Measurements from ENCODE around the gene CTNNA2.

Gene CTNNA2

GRCh38 chr2:80473069-80473468, 960.2 kb downstream of the CTNNA2 start:
- no peak for DNase-seq (ENCODE audit: extremely low read depth, low read depth)
- no peak for TF ChIP-seq CTCF (IDR thresholded peaks at IDR 0.05; ENCODE audit: low read depth, low read length)

- DNase-seq (ENCODE audit: extremely low read depth, low read depth): no peak
- TF ChIP-seq CTCF (IDR thresholded peaks at IDR 0.05; ENCODE audit: low read depth, low read length): no peak
Measured at GRCh38 chr2:80473796-80474195, 960.9 kb downstream of the CTNNA2 start.

GRCh38 chr2:80475970-80476369, 963.1 kb downstream of the CTNNA2 start:
- DNase-seq (ENCODE audit: extremely low read depth, low read depth): no peak
- TF ChIP-seq CTCF (IDR thresholded peaks at IDR 0.05; ENCODE audit: low read depth, low read length): no peak

GRCh38 chr2:80476535-80477117, 963.8 kb downstream of the CTNNA2 start:
- no peak for DNase-seq (ENCODE audit: extremely low read depth, low read depth)
- no peak for TF ChIP-seq CTCF (IDR thresholded peaks at IDR 0.05; ENCODE audit: low read depth, low read length)

- no peak for DNase-seq (ENCODE audit: extremely low read depth, low read depth)
- TF ChIP-seq CTCF (IDR thresholded peaks at IDR 0.05; ENCODE audit: low read depth, low read length): no peak
Measured at GRCh38 chr2:80482276-80482675, 969.4 kb downstream of the CTNNA2 start.

GRCh38 chr2:80489717-80490116, 976.9 kb downstream of the CTNNA2 start:
- no peak for TF ChIP-seq CTCF (IDR thresholded peaks at IDR 0.05; ENCODE audit: low read depth, low read length)
- DNase-seq (ENCODE audit: extremely low read depth, low read depth): no peak

- TF ChIP-seq CTCF (IDR thresholded peaks at IDR 0.05; ENCODE audit: low read depth, low read length): no peak
- DNase-seq (ENCODE audit: extremely low read depth, low read depth): no peak
Measured at GRCh38 chr2:80490964-80491363, 978.1 kb downstream of the CTNNA2 start.
